ENCODE data around the gene POC1A.

DNA sequence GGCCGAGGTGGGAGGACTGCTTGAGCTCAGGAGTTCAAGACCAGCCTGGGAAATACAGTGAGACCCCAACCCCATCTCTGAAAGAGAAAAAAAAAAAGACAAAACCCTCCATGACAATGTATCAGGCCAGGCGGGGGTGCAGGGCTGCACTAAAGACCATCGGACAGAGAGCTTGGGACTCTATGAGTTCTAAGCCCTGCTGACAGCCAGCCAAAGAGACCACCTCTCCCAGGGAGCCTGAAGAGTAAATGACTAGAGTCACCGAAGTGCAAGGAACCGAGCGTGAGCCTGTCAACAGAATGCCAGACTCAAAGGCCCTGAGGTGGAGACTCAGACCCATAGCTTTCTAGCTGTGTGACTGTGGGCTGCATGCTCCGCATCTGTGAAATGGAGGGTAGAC, 12.5 kb downstream of the POC1A start:
- no peak for TF ChIP-seq EZH2 (IDR thresholded peaks at IDR 0.05; ENCODE audit: borderline replicate concordance, insufficient read depth, low read depth, low read length, poor library complexity, severe bottlenecking)
- TF ChIP-seq, protein P1, sequence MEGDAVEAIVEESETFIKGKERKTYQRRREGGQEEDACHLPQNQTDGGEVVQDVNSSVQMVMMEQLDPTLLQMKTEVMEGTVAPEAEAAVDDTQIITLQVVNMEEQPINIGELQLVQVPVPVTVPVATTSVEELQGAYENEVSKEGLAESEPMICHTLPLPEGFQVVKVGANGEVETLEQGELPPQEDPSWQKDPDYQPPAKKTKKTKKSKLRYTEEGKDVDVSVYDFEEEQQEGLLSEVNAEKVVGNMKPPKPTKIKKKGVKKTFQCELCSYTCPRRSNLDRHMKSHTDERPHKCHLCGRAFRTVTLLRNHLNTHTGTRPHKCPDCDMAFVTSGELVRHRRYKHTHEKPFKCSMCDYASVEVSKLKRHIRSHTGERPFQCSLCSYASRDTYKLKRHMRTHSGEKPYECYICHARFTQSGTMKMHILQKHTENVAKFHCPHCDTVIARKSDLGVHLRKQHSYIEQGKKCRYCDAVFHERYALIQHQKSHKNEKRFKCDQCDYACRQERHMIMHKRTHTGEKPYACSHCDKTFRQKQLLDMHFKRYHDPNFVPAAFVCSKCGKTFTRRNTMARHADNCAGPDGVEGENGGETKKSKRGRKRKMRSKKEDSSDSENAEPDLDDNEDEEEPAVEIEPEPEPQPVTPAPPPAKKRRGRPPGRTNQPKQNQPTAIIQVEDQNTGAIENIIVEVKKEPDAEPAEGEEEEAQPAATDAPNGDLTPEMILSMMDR (IDR thresholded peaks at IDR 0.05) = no peak
